ENCODE measurements around the gene STXBP3.
"Not testable (repeated sequence)": the region's sequence is repeated elsewhere in the genome, so short reads cannot be mapped to it uniquely, and the experiment has no call there.

Gene STXBP3

GRCh38 chr1:108767708-108768107 lies 21.2 kb downstream of the STXBP3 start:
- Histone ChIP-seq H3K36me3 (ENCODE audit: control insufficient read depth, insufficient read depth, low read length) (peaks cover 39% of the 10 kb centered on the region), H3K9me3 (ENCODE audit: control insufficient read depth, low read length) (no peaks in the 10 kb centered on the region), H3K4me3 (ENCODE audit: extremely low read depth, insufficient read depth, low read length, poor library complexity, severe bottlenecking) (no peak overlapping the region), H3K27ac (ENCODE audit: low read depth, low read length, severe bottlenecking) (no peak overlapping the region), H3K4me1 (ENCODE audit: control insufficient read depth, insufficient read depth, low read length, poor library complexity, severe bottlenecking) (no peaks in the 10 kb centered on the region)
- WGBS, 2 experiments (ENCODE audit: insufficient coverage in 2 of 2) = 90% methylated on average over 2 of the region's 3 CpGs; no CpG with 5 or more reads in 1 of the 2 experiments

- Histone ChIP-seq H3K36me3 (ENCODE audit: control insufficient read depth, insufficient read depth, low read length) (peaks cover 58% of the 10 kb centered on the region), H3K9me3 (ENCODE audit: control insufficient read depth, low read length) (no peaks in the 10 kb centered on the region), H3K4me1 (ENCODE audit: control insufficient read depth, insufficient read depth, low read length, poor library complexity, severe bottlenecking) (no peaks in the 10 kb centered on the region), H3K4me3 (ENCODE audit: extremely low read depth, insufficient read depth, low read length, poor library complexity, severe bottlenecking) (no peak overlapping the region), H3K27ac (ENCODE audit: low read depth, low read length, severe bottlenecking) (no peak overlapping the region)
Measured at GRCh38 chr1:108777839-108778238, 31.4 kb downstream of the STXBP3 start.

DNA sequence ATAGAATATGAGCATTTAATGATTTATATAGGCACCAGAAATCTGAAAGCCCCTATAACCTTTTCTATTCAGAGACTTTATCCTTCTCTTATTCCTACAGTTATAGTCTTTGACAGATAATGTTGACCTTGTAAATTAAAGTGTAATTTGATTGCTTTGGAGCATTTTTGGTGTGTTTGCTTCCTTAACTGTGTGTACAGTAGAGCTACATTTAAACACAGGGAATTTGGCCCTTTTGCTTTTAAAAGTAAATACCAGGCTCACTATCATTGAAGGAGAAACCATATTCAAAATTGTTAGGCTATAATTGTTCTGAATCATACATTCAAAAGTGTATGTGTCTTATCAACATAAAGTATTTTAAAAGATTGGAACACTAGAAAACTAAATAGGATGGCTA lies 33.0 kb downstream of the STXBP3 start:
- H3K36me3 ChIP-seq (ENCODE audit: control insufficient read depth, insufficient read depth, low read length) = peaks cover 65% of the 10 kb centered on the region

GRCh38 chr1:108780937-108781574 lies 34.6 kb downstream of the STXBP3 start:
- WGBS, 2 experiments (ENCODE audit: insufficient coverage in 2 of 2) = 67% methylated on average over 1 of the region's 3 CpGs; no CpG with 5 or more reads in 1 of the 2 experiments
- Histone ChIP-seq H3K36me3 (ENCODE audit: control insufficient read depth, insufficient read depth, low read length) (peaks cover 71% of the 10 kb centered on the region), H3K9me3 (ENCODE audit: control insufficient read depth, low read length) (peaks cover 13% of the 10 kb centered on the region), H3K4me3 (ENCODE audit: extremely low read depth, insufficient read depth, low read length, poor library complexity, severe bottlenecking) (no peak overlapping the region), H3K4me1 (ENCODE audit: control insufficient read depth, insufficient read depth, low read length, poor library complexity, severe bottlenecking) (no peaks in the 10 kb centered on the region), H3K27ac (ENCODE audit: low read depth, low read length, severe bottlenecking) (no peak overlapping the region)

More for the DNA sequence above, 33.0 kb downstream of the STXBP3 start:
- Histone ChIP-seq H3K9me3 (ENCODE audit: control insufficient read depth, low read length) (no peaks in the 10 kb centered on the region), H3K4me3 (ENCODE audit: extremely low read depth, insufficient read depth, low read length, poor library complexity, severe bottlenecking) (no peak overlapping the region), H3K27ac (ENCODE audit: low read depth, low read length, severe bottlenecking) (no peak overlapping the region), H3K4me1 (ENCODE audit: control insufficient read depth, insufficient read depth, low read length, poor library complexity, severe bottlenecking) (no peaks in the 10 kb centered on the region)

GRCh38 chr1:108781575-108781944 lies 35.1 kb downstream of the STXBP3 start:
- 89 to 100% methylated on average over 1 of the region's 1 CpG for WGBS, 2 experiments (ENCODE audit: insufficient coverage in 2 of 2)
- H3K4me3 ChIP-seq (ENCODE audit: extremely low read depth, insufficient read depth, low read length, poor library complexity, severe bottlenecking); H3K4me1 ChIP-seq (ENCODE audit: control insufficient read depth, insufficient read depth, low read length, poor library complexity, severe bottlenecking); H3K27ac ChIP-seq (ENCODE audit: low read depth, low read length, severe bottlenecking): not testable (repeated sequence)
- peaks cover 76% of the 10 kb centered on the region for H3K36me3 ChIP-seq (ENCODE audit: control insufficient read depth, insufficient read depth, low read length)
- peaks cover 17% of the 10 kb centered on the region for H3K9me3 ChIP-seq (ENCODE audit: control insufficient read depth, low read length)

DNA sequence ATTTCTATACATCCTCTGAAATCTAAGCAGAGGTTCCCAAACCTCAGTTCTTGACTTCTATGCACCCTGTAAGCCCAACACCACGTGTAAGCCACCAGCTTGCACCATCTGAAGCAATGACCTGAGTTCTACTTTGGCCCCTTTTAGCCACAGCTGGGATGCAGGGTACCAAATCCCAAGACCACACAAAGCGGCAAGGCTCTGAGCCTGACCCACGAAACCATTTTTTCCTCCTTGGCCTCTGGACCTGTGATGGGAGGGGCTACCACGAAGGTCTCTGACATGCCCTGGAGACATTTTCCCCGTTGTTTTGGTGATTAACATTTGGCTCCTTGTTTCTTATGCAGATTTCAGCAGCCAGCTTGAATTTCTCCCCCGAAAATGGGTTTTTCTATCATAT lies 38.8 kb downstream of the STXBP3 start:
- 84 to 95% methylated on average over 3 to 6 of the region's 6 CpGs for WGBS, 2 experiments (ENCODE audit: insufficient coverage in 2 of 2)
- Histone ChIP-seq H3K27ac (ENCODE audit: low read depth, low read length, severe bottlenecking) (no peak overlapping the region), H3K4me1 (ENCODE audit: control insufficient read depth, insufficient read depth, low read length, poor library complexity, severe bottlenecking) (no peaks in the 10 kb centered on the region), H3K4me3 (ENCODE audit: extremely low read depth, insufficient read depth, low read length, poor library complexity, severe bottlenecking) (no peak overlapping the region), H3K9me3 (ENCODE audit: control insufficient read depth, low read length) (peaks cover 17% of the 10 kb centered on the region), H3K36me3 (ENCODE audit: control insufficient read depth, insufficient read depth, low read length) (peaks cover 66% of the 10 kb centered on the region)

- Histone ChIP-seq H3K36me3 (ENCODE audit: control insufficient read depth, insufficient read depth, low read length) (peaks cover 66% of the 10 kb centered on the region), H3K27ac (ENCODE audit: low read depth, low read length, severe bottlenecking) (no peak overlapping the region), H3K4me3 (ENCODE audit: extremely low read depth, insufficient read depth, low read length, poor library complexity, severe bottlenecking) (no peak overlapping the region), H3K4me1 (ENCODE audit: control insufficient read depth, insufficient read depth, low read length, poor library complexity, severe bottlenecking) (no peaks in the 10 kb centered on the region), H3K9me3 (ENCODE audit: control insufficient read depth, low read length) (peaks cover 17% of the 10 kb centered on the region)
- WGBS, 2 experiments (ENCODE audit: insufficient coverage in 2 of 2) = no CpG with 5 or more reads among the region's 2 CpGs
Measured at GRCh38 chr1:108785880-108786279, 39.4 kb downstream of the STXBP3 start.

DNA sequence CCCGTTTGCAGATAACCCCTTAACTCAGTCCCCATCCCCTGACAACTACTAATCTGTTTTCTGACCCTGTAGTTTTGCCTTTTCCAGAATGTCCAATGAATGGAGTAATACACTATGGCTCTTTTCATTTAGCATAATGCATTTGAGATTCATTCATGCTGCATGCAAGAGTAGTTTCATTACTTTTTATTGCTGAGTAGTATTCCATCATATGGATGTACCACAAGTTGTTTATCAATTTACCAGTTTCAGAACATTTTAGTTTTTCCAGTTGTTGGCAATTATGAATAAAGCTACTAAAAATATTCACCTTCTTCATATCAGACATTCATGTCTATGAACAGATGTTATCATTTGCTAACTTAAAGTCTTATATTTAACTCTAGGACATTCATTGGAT lies 45.3 kb downstream of the STXBP3 start:
- H3K9me3 ChIP-seq (ENCODE audit: control insufficient read depth, low read length) = peaks cover 7% of the 10 kb centered on the region
- H3K4me3 ChIP-seq (ENCODE audit: extremely low read depth, insufficient read depth, low read length, poor library complexity, severe bottlenecking) = no peak overlapping the region
- H3K4me1 ChIP-seq (ENCODE audit: control insufficient read depth, insufficient read depth, low read length, poor library complexity, severe bottlenecking) = no peaks in the 10 kb centered on the region
- H3K36me3 ChIP-seq (ENCODE audit: control insufficient read depth, insufficient read depth, low read length) = peaks cover 51% of the 10 kb centered on the region
- WGBS, 2 experiments (ENCODE audit: insufficient coverage in 2 of 2) = 89 to 92% methylated on average over 1 of the region's 1 CpG
- no peak overlapping the region for H3K27ac ChIP-seq (ENCODE audit: low read depth, low read length, severe bottlenecking)

DNA sequence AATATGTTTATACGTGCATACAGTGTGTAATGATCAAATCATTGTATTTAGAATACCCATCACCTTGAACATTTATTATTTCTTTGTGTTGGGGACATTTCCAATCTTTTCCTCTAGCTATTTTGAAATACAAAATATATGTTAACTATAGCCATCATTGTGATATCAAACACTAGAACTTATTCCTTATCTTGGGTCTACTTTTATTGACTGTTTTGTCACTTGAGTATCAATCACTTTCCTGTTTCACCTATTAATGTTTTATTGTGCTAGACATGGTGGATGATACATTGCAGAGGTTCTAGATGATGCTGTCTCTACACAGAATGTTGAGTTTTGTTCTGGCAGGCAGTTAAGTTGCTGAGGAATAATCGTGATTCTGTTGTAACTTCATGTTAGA lies 45.9 kb downstream of the STXBP3 start:
- Histone ChIP-seq H3K4me1 (ENCODE audit: control insufficient read depth, insufficient read depth, low read length, poor library complexity, severe bottlenecking) (no peaks in the 10 kb centered on the region), H3K27ac (ENCODE audit: low read depth, low read length, severe bottlenecking) (no peak overlapping the region), H3K36me3 (ENCODE audit: control insufficient read depth, insufficient read depth, low read length) (peaks cover 52% of the 10 kb centered on the region), H3K4me3 (ENCODE audit: extremely low read depth, insufficient read depth, low read length, poor library complexity, severe bottlenecking) (no peak overlapping the region), H3K9me3 (ENCODE audit: control insufficient read depth, low read length) (peaks cover 7% of the 10 kb centered on the region)
- WGBS, 2 experiments (ENCODE audit: insufficient coverage in 2 of 2) = 80 to 90% methylated on average over 1 of the region's 2 CpGs

DNA sequence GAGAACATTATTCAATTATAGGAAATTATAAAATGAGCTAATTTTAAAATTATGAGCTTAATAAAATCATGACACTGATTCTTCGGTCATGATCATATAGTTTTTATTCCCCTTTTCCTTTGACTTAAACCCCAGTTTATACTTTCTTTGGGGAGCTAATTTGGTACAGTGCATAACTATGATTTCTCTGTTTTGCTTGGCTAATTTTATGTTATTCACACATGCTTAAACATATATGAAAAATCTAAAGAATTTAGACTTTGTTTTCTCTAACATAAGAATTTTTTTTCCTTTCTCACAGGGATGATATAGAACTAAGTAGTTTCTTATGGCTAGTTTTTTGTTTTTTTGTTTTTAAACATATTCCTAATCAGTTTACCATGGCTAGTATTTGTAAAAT lies 52.5 kb downstream of the STXBP3 start:
- H3K36me3 ChIP-seq (ENCODE audit: control insufficient read depth, insufficient read depth, low read length) = peaks cover 54% of the 10 kb centered on the region
- H3K4me3 ChIP-seq (ENCODE audit: extremely low read depth, insufficient read depth, low read length, poor library complexity, severe bottlenecking) = no peak overlapping the region
- no CpG with 5 or more reads among the region's 1 CpG for WGBS, 2 experiments (ENCODE audit: insufficient coverage in 2 of 2)
- no peak overlapping the region for H3K27ac ChIP-seq (ENCODE audit: low read depth, low read length, severe bottlenecking)
- H3K4me1 ChIP-seq (ENCODE audit: control insufficient read depth, insufficient read depth, low read length, poor library complexity, severe bottlenecking) = no peaks in the 10 kb centered on the region
- H3K9me3 ChIP-seq (ENCODE audit: control insufficient read depth, low read length) = no peaks in the 10 kb centered on the region

GRCh38 chr1:108801101-108801500 lies 54.6 kb downstream of the STXBP3 start:
- H3K27ac ChIP-seq (ENCODE audit: low read depth, low read length, severe bottlenecking) = no peak overlapping the region
- no peak overlapping the region for H3K4me3 ChIP-seq (ENCODE audit: extremely low read depth, insufficient read depth, low read length, poor library complexity, severe bottlenecking)
- no peaks in the 10 kb centered on the region for H3K9me3 ChIP-seq (ENCODE audit: control insufficient read depth, low read length)
- peaks cover 51% of the 10 kb centered on the region for H3K36me3 ChIP-seq (ENCODE audit: control insufficient read depth, insufficient read depth, low read length)
- no peaks in the 10 kb centered on the region for H3K4me1 ChIP-seq (ENCODE audit: control insufficient read depth, insufficient read depth, low read length, poor library complexity, severe bottlenecking)
